A172 (cell line): ENCODE measurements around the gene MYLK. TPM values are rescaled to one million over a fixed set of nuclear protein-coding genes. Genes with fewer than 3 reads are reported as not detected.

Source experiments
- DNase-seq: peaks from one replicate; pipeline ENCODE4 v3.0.0-alpha.2; 2015; ENCODE audit warnings: low spot score
- total RNA-seq: library from RNA; depleted of rRNA; stranded (reverse); fragments of >200 nt; shearing (Covaris generic); gene quantifications from 2 replicates; pipeline ENCODE4 v1.2.3, GENCODE V29; 2014

Gene MYLK
- total RNA-seq, 1 experiment from 2014 or later, result 109 TPM

- DNase-seq, result no peak
Observed at GRCh38 chr3:123700791-123701722, 183.1 kb downstream of the MYLK start.

GRCh38 chr3:123698813-123699212 is 185.3 kb downstream of the MYLK start:
- no peak for DNase-seq

GRCh38 chr3:123696808-123697207 is 187.3 kb downstream of the MYLK start:
- DNase-seq, result no peak

- DNase-seq, result no peak
Observed at GRCh38 chr3:123695731-123696640, 188.1 kb downstream of the MYLK start.

GRCh38 chr3:123695152-123695551 is 189.0 kb downstream of the MYLK start:
- DNase-seq, result peak; percentile 28

GRCh38 chr3:123694366-123695087 is 189.6 kb downstream of the MYLK start:
- no peak for DNase-seq

- DNase-seq, result no peak
Observed at GRCh38 chr3:123693584-123694190, 190.4 kb downstream of the MYLK start.

GRCh38 chr3:123692671-123693070 is 191.5 kb downstream of the MYLK start:
- no peak for DNase-seq

GRCh38 chr3:123692041-123692440 is 192.1 kb downstream of the MYLK start:
- peak; percentile 44 for DNase-seq

GRCh38 chr3:123689831-123690230 is 194.3 kb downstream of the MYLK start:
- no peak for DNase-seq

GRCh38 chr3:123688241-123688747 is 195.8 kb downstream of the MYLK start:
- DNase-seq, result peak; percentile 98

GRCh38 chr3:123687286-123687685 is 196.8 kb downstream of the MYLK start:
- peak; percentile 46 for DNase-seq

- no peak for DNase-seq
Observed at GRCh38 chr3:123686251-123686650, 197.9 kb downstream of the MYLK start.

- DNase-seq, result no peak
Observed at GRCh38 chr3:123685780-123686179, 198.4 kb downstream of the MYLK start.

- no peak for DNase-seq
Observed at GRCh38 chr3:123684636-123685035, 199.5 kb downstream of the MYLK start.

- no peak for DNase-seq
Observed at GRCh38 chr3:123684209-123684608, 199.9 kb downstream of the MYLK start.

GRCh38 chr3:123683505-123684154 is 200.5 kb downstream of the MYLK start:
- DNase-seq, result no peak

GRCh38 chr3:123682781-123683504 is 201.2 kb downstream of the MYLK start:
- peak; percentile 55 for DNase-seq

- DNase-seq, result no peak
Observed at GRCh38 chr3:123682302-123682701, 201.8 kb downstream of the MYLK start.
